Astrocyte of the spinal cord (primary cell): ENCODE results near the gene ASAP2.
A peak's percentile ranks its signal among the peaks of the same experiment; 100 is the strongest.

Experiments
- DNase-seq: peaks from one replicate; pipeline ENCODE4 v3.0.0; 2011; ENCODE audit warnings: low read depth, low spot score
- H3K4me3 ChIP-seq: 2 replicates; pipeline ENCODE4 v1.5.1; 2011; ENCODE audit warnings: low read depth, mild to moderate bottlenecking, low read length, moderate library complexity
- in situ Hi-C: cut with HindIII; loops from 2 replicates; pipeline ENCODE4 v1.10.0; 2017; ENCODE audit warnings: low sequenced_read_pairs
- TF ChIP-seq, protein P1 (sequence below): IDR thresholded peaks from 2 replicates; pipeline ENCODE4 v1.5.1; 2012; ENCODE audit warnings: low read depth, mild to moderate bottlenecking, low read length, inconsistent platforms

The ASAP2 gene

DNA sequence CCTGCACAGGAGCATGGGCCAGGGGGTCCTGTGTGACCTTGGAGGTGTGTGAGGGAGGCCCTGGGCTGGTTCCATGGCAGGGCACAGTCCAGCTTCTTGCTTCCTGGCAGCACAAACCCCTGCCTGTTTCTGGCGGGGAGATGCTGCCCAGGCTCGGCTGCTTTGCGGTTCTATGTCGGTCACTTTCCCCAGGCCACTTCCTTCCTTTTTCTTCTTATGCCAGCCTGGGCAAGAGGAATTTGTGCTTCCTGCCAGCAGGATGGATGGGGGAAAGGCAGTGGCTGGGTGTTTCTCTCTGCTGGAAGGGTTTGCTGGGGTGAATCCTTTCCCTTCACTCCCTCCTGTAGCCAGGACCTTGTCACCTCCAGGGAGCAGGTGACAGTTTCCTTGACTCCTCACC, 24.3 kb downstream of the ASAP2 start:
- no peak for DNase-seq
- TF ChIP-seq, protein P1, sequence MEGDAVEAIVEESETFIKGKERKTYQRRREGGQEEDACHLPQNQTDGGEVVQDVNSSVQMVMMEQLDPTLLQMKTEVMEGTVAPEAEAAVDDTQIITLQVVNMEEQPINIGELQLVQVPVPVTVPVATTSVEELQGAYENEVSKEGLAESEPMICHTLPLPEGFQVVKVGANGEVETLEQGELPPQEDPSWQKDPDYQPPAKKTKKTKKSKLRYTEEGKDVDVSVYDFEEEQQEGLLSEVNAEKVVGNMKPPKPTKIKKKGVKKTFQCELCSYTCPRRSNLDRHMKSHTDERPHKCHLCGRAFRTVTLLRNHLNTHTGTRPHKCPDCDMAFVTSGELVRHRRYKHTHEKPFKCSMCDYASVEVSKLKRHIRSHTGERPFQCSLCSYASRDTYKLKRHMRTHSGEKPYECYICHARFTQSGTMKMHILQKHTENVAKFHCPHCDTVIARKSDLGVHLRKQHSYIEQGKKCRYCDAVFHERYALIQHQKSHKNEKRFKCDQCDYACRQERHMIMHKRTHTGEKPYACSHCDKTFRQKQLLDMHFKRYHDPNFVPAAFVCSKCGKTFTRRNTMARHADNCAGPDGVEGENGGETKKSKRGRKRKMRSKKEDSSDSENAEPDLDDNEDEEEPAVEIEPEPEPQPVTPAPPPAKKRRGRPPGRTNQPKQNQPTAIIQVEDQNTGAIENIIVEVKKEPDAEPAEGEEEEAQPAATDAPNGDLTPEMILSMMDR = no peak
- in situ Hi-C loops = no loop called here
- no peak overlapping the region for H3K4me3 ChIP-seq

DNA sequence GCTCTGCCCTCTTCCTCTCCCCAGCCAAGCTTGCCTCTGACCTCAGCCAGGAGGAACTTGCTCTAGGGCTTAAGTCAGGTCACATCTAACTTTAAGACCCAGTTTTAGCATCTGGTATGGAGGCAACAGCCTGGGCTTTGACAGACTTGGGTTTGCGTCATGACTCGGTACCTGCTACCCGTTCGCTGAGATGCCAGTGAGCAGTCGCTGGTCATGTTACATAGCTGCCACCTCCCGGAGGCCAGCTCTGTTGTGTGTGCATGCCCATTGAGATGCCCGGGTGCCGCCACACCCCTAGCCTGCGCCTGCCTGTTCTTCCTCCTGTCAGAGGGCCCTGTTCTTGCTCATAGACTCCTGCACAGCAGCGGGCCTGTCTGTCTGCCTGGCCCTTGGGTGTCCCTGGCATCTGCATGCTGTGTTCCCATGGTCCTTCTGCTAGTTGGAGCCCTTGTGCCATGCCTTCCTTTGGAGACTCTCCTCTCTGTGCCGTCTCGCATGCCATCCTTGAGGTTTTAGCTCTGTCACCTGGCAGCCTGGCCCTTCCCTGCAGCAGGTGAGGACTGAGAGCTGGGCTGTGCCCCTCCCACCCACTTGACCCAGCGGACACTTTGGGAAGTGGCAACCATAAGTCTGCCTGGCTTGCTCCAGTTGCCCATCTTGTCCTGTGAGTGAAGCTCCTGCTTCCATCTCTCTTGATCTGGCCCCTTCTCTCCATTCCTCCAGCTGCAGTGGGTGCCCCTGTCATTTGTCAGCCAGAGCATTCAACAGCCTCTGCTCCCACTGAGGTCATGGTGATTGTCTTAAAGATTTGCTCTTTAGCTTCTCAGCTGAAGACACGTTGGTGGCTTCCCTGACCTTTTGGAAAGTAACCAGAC, 24.9 kb downstream of the ASAP2 start:
- no peak overlapping the region for H3K4me3 ChIP-seq
- no peak for DNase-seq
- in situ Hi-C loops = no loop called here
- TF ChIP-seq, protein P1 = no peak

DNA sequence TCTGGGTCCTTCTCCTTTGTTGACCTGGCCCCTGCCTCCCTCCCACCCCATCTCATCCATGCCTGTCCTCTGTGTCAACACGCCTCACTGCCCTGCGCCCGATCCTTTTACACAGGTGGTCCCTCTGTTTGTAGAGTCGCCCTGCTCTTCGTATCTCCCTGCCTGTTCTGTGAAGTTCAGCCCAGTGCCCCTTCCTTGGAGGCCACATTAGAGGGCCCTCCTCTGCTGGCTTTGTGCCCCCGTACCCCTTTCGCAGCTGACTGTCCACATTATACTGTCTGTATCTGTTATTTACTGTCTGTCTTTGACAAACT, 25.5 kb downstream of the ASAP2 start:
- H3K4me3 ChIP-seq = no peak overlapping the region
- TF ChIP-seq, protein P1 = no peak
- in situ Hi-C loops = no loop called here
- DNase-seq = no peak

DNA sequence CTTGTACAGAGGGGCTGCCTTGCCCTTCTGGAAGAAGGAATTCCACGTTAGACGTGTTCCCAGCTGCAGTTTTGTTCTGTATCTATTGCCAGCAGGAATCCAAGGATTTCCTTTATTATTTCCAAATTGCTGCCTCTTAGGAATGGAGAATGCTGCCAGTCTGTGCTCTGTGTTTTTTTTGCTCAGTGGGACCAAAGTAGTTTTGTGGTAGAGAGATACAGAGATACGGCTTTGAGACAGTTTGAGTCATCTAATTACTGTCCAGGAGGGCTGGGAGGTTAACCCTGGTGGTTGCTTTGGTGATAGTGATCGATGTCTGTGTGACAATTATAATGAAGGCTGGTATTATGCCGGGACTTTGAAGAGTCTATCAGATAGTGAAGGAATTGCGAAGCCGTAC, 26.3 kb downstream of the ASAP2 start:
- TF ChIP-seq, protein P1 = no peak
- peak; percentile 71 for DNase-seq
- in situ Hi-C loops = no loop called here
- H3K4me3 ChIP-seq = no peak overlapping the region

DNA sequence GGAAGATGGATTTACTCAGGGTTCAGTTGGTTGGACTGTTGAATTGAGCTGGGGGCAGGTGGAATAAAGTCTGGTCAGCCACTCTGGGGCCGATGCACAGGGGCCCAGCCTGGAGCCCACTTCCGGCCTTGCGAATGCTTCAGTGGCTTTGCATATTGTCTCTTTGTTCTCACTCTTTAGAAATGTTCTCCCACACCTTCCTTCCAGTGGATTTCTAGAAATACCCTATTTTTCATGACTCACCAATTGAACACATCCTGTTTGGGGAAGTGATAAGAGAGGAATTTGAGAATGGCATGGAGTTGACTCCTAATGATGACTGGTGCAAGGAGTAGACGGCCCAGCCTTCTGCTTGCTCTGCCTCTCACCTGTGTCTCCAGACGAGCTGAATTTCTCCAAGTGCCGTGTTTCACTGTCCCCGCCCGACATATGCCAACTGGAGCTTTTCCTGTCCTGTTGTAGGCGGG, 28.1 kb downstream of the ASAP2 start:
- in situ Hi-C loops = no loop called here
- TF ChIP-seq, protein P1 = no peak
- DNase-seq = peak; percentile 89
- no peak overlapping the region for H3K4me3 ChIP-seq

DNA sequence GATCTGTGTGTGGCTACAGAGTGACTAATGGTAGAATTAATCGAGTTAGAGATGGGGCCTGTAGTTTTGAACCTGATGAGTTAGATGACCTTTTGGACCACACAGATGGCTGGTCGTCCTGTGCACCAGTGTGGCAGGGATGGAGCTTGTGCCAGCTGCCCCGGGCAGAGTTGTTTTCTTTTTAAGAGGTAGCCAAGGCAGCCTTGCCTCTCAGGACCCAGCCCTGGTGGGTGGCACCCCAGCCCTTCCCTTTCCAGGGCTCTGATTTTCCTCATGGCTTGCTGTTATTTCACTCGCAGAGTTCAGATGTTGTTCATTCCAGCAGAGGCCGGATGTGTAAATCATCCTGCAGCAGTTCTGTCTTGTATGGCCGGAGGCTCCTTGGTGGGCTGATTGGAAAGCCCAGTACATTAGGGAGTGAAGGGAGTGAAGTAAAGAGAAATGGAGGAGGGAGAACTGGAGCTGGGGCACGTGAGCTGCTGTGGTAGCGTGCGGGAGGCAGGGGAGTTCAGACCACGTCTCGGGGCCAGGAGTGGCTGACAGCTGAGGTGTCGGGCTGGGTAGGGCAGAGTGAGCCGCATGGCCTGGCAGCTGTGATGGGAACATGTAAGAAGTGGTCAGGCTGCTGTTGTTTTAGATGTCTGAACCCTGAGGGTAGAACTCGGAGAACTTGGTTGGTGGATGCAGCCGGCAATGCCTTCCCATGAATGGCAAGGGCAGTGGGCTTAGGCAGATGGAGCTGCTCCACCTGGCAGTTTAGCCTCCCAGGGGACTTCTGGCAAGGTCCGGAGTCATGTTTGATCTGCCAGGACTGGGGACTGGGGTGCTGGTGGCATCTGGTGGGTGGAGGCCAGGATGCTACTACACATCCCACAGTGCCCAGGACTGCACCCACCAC, 28.8 kb downstream of the ASAP2 start:
- in situ Hi-C loops = no loop called here
- no peak overlapping the region for H3K4me3 ChIP-seq
- TF ChIP-seq, protein P1 = no peak

More for the DNA sequence above, 28.8 kb downstream of the ASAP2 start:
- DNase-seq = peak; percentile 78
